GM10266 (cell line): ENCODE measurements around the gene ZNF222.

Source experiments
- DNase-seq: peaks from one replicate; pipeline ENCODE4 v3.0.0; 2012; ENCODE audit errors: extremely low spot score
- TF ChIP-seq, protein P1 (sequence below): IDR thresholded peaks from 2 replicates; pipeline ENCODE4 v1.5.1; 2012; ENCODE audit warnings: mild to moderate bottlenecking, low read depth; ENCODE audit not compliant: control insufficient read depth, insufficient read depth; ENCODE audit errors: missing control alignments

The ZNF222 gene

DNA sequence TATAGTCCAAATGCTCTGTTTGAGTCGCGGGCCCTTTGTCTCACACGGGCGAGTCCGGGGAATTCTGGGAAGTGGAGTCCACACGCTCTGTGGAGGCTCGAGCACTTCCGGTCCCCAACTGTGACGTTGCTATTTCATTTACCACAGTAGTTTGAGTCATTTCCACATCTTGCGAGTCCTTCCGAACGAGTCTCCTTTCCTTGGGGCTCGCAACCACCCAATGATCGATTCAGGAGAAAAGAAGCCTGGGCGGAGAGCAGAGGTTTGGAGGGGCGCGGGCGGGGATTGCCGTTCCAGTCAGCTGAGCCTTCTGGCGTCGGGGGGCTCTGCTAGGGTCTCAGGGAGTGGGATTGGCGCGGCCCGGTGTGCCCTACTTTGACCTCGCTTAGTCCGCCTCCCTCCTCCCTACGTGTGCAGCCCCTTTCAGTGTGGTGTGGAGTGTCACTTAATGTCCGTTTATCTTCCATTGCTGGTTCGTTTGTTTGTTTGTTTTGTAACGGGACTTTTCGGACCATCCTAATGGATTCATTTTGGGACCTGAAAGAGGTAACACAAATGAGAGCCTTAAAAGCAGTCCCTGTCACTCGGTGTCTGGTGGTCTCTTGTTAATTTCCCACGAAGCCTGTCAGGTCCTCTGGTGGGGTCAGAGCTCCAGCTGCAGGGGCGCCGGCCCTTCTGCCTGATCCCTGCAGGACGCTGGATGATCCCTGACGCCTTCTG is at the start of gene ZNF222:
Gene ZNF222, plus strand, starts transcription at position 163 of the 720 bp plus-strand sequence. Its CDS starts 58 bp downstream, at position 221.
- TF ChIP-seq, protein P1, sequence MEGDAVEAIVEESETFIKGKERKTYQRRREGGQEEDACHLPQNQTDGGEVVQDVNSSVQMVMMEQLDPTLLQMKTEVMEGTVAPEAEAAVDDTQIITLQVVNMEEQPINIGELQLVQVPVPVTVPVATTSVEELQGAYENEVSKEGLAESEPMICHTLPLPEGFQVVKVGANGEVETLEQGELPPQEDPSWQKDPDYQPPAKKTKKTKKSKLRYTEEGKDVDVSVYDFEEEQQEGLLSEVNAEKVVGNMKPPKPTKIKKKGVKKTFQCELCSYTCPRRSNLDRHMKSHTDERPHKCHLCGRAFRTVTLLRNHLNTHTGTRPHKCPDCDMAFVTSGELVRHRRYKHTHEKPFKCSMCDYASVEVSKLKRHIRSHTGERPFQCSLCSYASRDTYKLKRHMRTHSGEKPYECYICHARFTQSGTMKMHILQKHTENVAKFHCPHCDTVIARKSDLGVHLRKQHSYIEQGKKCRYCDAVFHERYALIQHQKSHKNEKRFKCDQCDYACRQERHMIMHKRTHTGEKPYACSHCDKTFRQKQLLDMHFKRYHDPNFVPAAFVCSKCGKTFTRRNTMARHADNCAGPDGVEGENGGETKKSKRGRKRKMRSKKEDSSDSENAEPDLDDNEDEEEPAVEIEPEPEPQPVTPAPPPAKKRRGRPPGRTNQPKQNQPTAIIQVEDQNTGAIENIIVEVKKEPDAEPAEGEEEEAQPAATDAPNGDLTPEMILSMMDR, result no peak
- DNase-seq, result peak; percentile 73

GRCh38 chr19:43976732-43977131 is 48.4 kb upstream of the ZNF222 start:
- TF ChIP-seq, protein P1, result no peak

DNA sequence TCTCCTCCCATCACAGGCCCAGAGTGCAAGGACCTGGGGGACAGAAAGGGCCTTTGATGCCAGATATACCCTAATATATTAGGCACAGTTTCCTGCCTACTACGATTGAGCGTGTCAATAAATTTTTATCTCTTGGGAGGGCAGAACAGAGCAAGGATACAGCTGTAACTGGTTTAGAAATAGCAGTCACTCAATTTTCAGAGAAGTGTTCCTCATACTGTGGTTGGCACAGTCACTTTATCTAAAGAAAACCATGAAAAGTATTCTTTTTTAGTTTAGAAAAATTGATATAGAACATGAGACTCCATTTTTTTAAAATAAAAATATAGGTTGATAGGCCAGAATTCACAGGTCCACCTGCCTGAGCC is 41.7 kb upstream of the ZNF222 start:
- TF ChIP-seq, protein P1, result no peak
- DNase-seq, result no peak

More at GRCh38 chr19:43976732-43977131, 48.4 kb upstream of the ZNF222 start:
- DNase-seq, result no peak

DNA sequence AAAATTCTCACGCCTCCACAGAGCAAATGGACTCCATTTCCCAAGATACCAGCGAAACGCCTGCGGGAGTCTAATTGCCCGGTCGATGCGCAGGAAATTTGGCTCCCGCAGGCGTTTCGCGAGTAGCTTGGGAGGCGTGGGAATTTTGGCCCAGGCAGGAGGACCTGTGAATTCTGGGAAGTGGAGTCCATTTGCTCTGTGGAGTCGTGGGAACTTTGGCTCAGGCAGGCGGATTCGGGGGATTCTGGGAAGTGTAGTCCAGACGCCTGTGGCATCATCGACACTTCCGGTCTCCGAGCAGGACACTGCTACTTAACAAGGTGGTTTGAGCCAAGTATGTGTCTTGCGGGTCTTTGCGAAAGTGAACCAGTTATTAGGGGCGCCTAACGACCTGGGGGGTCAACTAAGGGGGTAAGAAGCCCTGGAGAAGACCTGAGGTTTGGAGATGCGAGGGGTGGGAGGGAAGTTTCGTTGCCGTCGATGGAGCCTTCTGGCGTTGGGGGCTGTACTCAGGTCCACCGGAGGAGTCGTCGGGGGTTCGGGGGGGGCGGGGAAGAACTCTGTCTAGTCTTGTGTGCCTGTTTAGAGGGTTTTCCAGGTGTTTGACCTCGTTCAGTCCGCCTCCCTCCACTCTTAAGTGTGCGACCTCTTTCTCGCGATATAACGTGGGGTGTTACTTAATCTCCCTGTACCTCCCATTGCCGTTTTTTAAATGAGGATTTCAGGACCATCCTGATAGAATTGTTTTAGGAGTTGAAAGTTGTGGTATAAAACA is 41.1 kb upstream of the ZNF222 start, which contains the start of gene ZNF155:
Gene ZNF155, plus strand, starts transcription at position 277 of the 775 bp plus-strand sequence. CDS start 4,356 bp downstream, outside the sequence.
- TF ChIP-seq, protein P1, result no peak
- peak; percentile 73 for DNase-seq

DNA sequence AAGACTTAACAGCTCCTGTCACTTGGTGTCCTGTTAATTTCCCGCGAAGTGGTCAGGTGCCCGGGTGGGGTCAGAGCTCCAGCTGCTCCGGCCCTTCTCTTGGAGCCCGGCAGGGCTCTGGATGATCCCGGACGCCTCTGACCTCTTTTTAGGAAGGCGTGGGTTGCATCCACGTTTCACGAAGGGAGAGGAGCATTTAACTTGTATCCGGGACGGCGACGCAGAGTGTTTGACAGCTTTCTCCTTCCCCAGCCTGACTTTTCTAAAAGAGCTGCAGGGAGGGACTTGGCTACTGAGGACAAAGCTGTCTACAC is 40.5 kb upstream of the ZNF222 start:
- TF ChIP-seq, protein P1, result no peak
- no peak for DNase-seq

GRCh38 chr19:43997631-43998290 is 27.4 kb upstream of the ZNF222 start:
- TF ChIP-seq, protein P1, result no peak
- DNase-seq, result no peak
